DND-41 (cell line): ENCODE results near the gene POLD1.

Source experiments
- ATAC-seq: fragments of 200-7000 bp; cut with Tn5 transposase; 3 replicates; pipeline ENCODE4 v1.9.1; 2021; ENCODE audit warnings: low read depth; ENCODE audit not compliant: insufficient read depth
- DNase-seq: peaks from one replicate; pipeline ENCODE4 v3.0.0-alpha.2; 2020
- H2AFZ ChIP-seq: 2 replicates; pipeline ENCODE4 v1.6.0; 2012; ENCODE audit warnings: low read depth, low read length
- H3K27ac ChIP-seq: 2 replicates; pipeline ENCODE4 v1.5.1; 2012; ENCODE audit warnings: low read length, inconsistent platforms
- H3K27me3 ChIP-seq: fragments of 200-600 bp; sonication (generic); 2 replicates; pipeline ENCODE4 v1.6.0; 2012; ENCODE audit warnings: low read length, mild to moderate bottlenecking, inconsistent platforms; ENCODE audit not compliant: insufficient read depth, poor library complexity
- H3K36me3 ChIP-seq: 2 replicates; pipeline ENCODE4 v1.5.1; 2012; ENCODE audit warnings: low read length, inconsistent platforms; ENCODE audit not compliant: insufficient read depth
- H3K4me1 ChIP-seq: 2 replicates; pipeline ENCODE4 v1.5.1; 2012; ENCODE audit warnings: mild to moderate bottlenecking, low read length; ENCODE audit not compliant: insufficient read depth
- H3K4me2 ChIP-seq: 2 replicates; pipeline ENCODE4 v1.6.0; 2012; ENCODE audit warnings: mild to moderate bottlenecking, moderate library complexity, low read length, inconsistent platforms; ENCODE audit not compliant: insufficient read depth
- H3K4me3 ChIP-seq, 2 experiments: fragments of 200-600 bp in 1 of 2; shearing (Covaris generic) in 1 of 2; 2 replicates each; pipeline ENCODE4 v1.5.1; 2012 to 2016; ENCODE audit warnings: inconsistent platforms in 2 of 2, low read length in 2 of 2, mild to moderate bottlenecking in 2 of 2, low read depth in 1 of 2, moderate library complexity in 1 of 2
- H3K79me2 ChIP-seq: 2 replicates; pipeline ENCODE4 v1.6.0; 2012; ENCODE audit warnings: low read length, inconsistent platforms; ENCODE audit not compliant: insufficient read depth
- H3K9ac ChIP-seq: 2 replicates; pipeline ENCODE4 v1.6.0; 2012; ENCODE audit warnings: low read depth, mild to moderate bottlenecking, inconsistent platforms, low read length, moderate library complexity
- H3K9me3 ChIP-seq: 2 replicates; pipeline ENCODE4 v1.5.1; 2012; ENCODE audit warnings: low read length, moderate library complexity, mild to moderate bottlenecking, inconsistent platforms; ENCODE audit not compliant: insufficient read depth, severe bottlenecking
- H4K20me1 ChIP-seq: 2 replicates; pipeline ENCODE4 v1.6.0; 2012; ENCODE audit warnings: low read length; ENCODE audit not compliant: insufficient read depth
- CTCF ChIP-seq: IDR thresholded peaks from 2 replicates; pipeline ENCODE4 v1.5.1; 2012; ENCODE audit warnings: borderline replicate concordance, low read length, moderate library complexity, mild to moderate bottlenecking; ENCODE audit not compliant: poor library complexity, severe bottlenecking; ENCODE audit errors: extremely low read depth
- EZH2 ChIP-seq: IDR thresholded peaks from 3 replicates; pipeline ENCODE4 v1.6.1; 2012; ENCODE audit warnings: borderline replicate concordance, low read depth, mild to moderate bottlenecking, moderate library complexity, low read length, inconsistent platforms; ENCODE audit not compliant: severe bottlenecking

POLD1 gene

GRCh38 chr19:50392759-50393158, 8.6 kb downstream of the POLD1 start:
- Histone ChIP-seq H3K79me2 (peaks cover 85% of the 10 kb centered on the region), H3K4me2 (no peak overlapping the region), H3K27ac (no peak overlapping the region), H3K9ac (no peak overlapping the region), H3K4me1 (peaks cover under 1% of the 10 kb centered on the region; the same call in 1 of the 2 replicates), H2AFZ (no peak overlapping the region), H3K36me3 (peaks cover 52% of the 10 kb centered on the region), H3K27me3 (no peaks in the 10 kb centered on the region), H4K20me1 (peaks cover 41% of the 10 kb centered on the region; the same call in 1 of the 2 replicates), H3K4me3 (no peak overlapping the region), H3K9me3 (no peaks in the 10 kb centered on the region)
- no peak for DNase-seq
- no peak for TF ChIP-seq EZH2
- no peak for TF ChIP-seq CTCF
- no peak for ATAC-seq

- H3K36me3 ChIP-seq, result peaks cover 50% of the 10 kb centered on the region
- H3K4me1 ChIP-seq, result no peaks in the 10 kb centered on the region
- H3K9ac ChIP-seq, result no peak overlapping the region
- no peak overlapping the region for H3K4me3 ChIP-seq
- no peak for DNase-seq
- H3K79me2 ChIP-seq, result peaks cover 84% of the 10 kb centered on the region
- no peak overlapping the region for H3K27ac ChIP-seq
- no peak overlapping the region for H2AFZ ChIP-seq
- no peak for ATAC-seq
- H3K9me3 ChIP-seq, result no peaks in the 10 kb centered on the region
- H4K20me1 ChIP-seq, result peaks cover 43% of the 10 kb centered on the region; the same call in 1 of the 2 replicates
- TF ChIP-seq CTCF (no peak), EZH2 (no peak)
- no peak overlapping the region for H3K4me2 ChIP-seq
- H3K27me3 ChIP-seq, result no peaks in the 10 kb centered on the region
Measured at GRCh38 chr19:50393589-50393988, 9.4 kb downstream of the POLD1 start.

- TF ChIP-seq EZH2, result no peak
- TF ChIP-seq CTCF, result no peak
- H3K79me2 ChIP-seq, result peaks cover 84% of the 10 kb centered on the region
- H3K27me3 ChIP-seq, result no peaks in the 10 kb centered on the region
- no peaks in the 10 kb centered on the region for H3K9me3 ChIP-seq
- DNase-seq (no peak), ATAC-seq (no peak)
- peaks cover 50% of the 10 kb centered on the region for H3K36me3 ChIP-seq
- no peak overlapping the region for H3K4me3 ChIP-seq
- H3K4me2 ChIP-seq, result no peak overlapping the region
- no peak overlapping the region for H3K9ac ChIP-seq
- no peak overlapping the region for H3K27ac ChIP-seq
- H4K20me1 ChIP-seq, result peaks cover 46% of the 10 kb centered on the region
- H3K4me1 ChIP-seq, result no peaks in the 10 kb centered on the region
- H2AFZ ChIP-seq, result no peak overlapping the region
Measured at GRCh38 chr19:50394017-50394416, 9.9 kb downstream of the POLD1 start.
